GM18868 (cell line): Measurements from ENCODE around the gene FYN.

Experiments used
- ATAC-seq: cut with Tn5 transposase; IDR thresholded peaks from one replicate; pipeline ENCODE4 v1.9.1; 2021; ENCODE audit warnings: mild to moderate bottlenecking, moderate library complexity; ENCODE audit not compliant: unreplicated experiment

FYN gene

DNA sequence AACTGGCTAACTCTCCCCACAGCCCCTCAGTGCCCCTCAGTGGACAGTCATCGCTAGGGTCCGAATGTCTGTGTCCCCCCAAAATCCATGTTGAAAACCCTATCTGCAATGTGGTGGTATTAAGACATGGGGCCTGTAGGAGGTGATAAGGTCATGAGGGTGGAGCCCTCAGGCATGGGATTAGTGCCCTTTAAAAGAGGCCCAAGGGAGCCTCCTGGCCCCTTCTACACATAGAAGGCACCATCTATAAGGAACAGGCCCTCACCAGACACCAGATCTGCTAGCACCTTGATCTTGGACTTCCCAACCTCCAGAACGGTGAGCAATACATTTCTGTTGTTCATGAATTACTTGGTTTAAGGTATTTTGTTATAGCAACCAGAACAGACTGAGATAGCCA lies 260.9 kb downstream of the FYN start:
- ATAC-seq = no peak

DNA sequence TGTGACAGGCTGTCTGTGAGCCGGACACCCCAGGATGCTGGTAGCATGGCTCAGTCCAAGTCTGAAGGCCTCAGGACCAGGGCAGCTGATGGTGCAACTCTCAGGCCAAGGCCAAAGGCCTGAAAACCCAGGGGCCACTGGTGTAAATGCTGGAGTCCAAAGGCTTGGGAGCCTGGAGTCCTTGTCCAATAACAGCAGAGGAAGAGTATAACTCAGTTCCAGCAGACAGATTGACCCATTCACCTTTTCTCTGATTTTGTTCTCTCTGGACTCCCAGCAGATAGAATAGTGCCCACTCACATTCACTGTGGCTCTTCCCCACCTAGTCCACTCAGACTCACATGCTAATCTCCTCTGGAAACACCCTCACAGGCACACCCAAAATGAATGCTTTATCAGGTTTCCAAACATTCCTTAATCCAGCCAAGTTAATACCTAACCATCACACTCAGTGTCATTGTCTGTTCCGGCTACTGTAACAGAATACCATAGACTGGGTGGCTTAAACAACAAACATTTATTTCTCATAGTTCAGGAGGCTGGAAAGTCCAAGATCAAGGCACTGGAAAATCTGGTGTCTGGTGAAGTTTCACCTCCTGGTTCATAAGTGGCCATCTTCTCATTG lies 262.6 kb downstream of the FYN start:
- no peak for ATAC-seq
